ENCODE measurements around the gene PARVB. TPM values are rescaled to one million over a fixed set of nuclear protein-coding genes. Genes with fewer than 3 reads are reported as not detected.

The PARVB gene
- total RNA-seq, 4 donors from 2014 or later, result 27.7 to 88.5 (median 41.7) TPM

- intact Hi-C loops (cut with DNase I; ENCODE audit: low total_unique reads), result no loop called here
- TF ChIP-seq POLR2A (IDR thresholded peaks at IDR 0.05), result no peak
- H3K27me3 ChIP-seq, result no peaks in the 10 kb centered on the region
- H3K36me3 ChIP-seq, result no peaks in the 10 kb centered on the region
- peak overlapping the region in 1 of 2 donors; percentile 71 for H3K27ac ChIP-seq
- no peak for DNase-seq
- H3K4me3 ChIP-seq, result no peak overlapping the region
- H3K4me1 ChIP-seq, result peaks cover 0 to 7% of the 10 kb centered on the region in 2 donors
- no peaks in the 10 kb centered on the region for H3K9me3 ChIP-seq
Observed at GRCh38 chr22:44202261-44202789, 178.2 kb downstream of the PARVB start.

DNA sequence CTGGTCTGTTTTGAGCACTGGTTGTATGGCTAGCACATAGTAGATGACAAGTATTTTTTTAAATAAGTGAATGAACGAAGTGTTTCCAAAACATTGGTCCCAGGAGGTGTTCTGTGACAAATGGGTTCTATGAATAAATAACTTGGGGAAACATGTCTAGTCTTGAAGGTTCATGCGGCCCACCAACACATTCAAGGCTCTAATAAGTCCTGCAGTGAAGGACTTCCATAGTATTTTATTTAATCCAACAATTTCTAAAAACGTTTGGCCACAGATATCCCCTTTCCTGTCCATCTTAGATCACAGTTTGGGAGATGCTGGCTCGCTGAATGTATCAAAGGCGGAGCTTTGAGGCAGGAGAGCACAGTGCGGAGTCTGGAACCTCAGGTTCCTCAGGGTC lies 179.1 kb downstream of the PARVB start:
- DNase-seq, result no peak
- H3K4me1 ChIP-seq, result peaks cover 0 to 7% of the 10 kb centered on the region in 2 donors
- no peaks in the 10 kb centered on the region for H3K36me3 ChIP-seq
- TF ChIP-seq, protein P1, sequence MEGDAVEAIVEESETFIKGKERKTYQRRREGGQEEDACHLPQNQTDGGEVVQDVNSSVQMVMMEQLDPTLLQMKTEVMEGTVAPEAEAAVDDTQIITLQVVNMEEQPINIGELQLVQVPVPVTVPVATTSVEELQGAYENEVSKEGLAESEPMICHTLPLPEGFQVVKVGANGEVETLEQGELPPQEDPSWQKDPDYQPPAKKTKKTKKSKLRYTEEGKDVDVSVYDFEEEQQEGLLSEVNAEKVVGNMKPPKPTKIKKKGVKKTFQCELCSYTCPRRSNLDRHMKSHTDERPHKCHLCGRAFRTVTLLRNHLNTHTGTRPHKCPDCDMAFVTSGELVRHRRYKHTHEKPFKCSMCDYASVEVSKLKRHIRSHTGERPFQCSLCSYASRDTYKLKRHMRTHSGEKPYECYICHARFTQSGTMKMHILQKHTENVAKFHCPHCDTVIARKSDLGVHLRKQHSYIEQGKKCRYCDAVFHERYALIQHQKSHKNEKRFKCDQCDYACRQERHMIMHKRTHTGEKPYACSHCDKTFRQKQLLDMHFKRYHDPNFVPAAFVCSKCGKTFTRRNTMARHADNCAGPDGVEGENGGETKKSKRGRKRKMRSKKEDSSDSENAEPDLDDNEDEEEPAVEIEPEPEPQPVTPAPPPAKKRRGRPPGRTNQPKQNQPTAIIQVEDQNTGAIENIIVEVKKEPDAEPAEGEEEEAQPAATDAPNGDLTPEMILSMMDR (IDR thresholded peaks at IDR 0.05), result no peak
- TF ChIP-seq POLR2A (IDR thresholded peaks at IDR 0.05), result no peak
- peak overlapping the region in 1 of 2 donors; percentile 71 for H3K27ac ChIP-seq
- no peaks in the 10 kb centered on the region for H3K9me3 ChIP-seq
- H3K4me3 ChIP-seq, result no peak overlapping the region
- intact Hi-C loops (cut with DNase I; ENCODE audit: low total_unique reads), result no loop called here
- H3K27me3 ChIP-seq, result no peaks in the 10 kb centered on the region

DNA sequence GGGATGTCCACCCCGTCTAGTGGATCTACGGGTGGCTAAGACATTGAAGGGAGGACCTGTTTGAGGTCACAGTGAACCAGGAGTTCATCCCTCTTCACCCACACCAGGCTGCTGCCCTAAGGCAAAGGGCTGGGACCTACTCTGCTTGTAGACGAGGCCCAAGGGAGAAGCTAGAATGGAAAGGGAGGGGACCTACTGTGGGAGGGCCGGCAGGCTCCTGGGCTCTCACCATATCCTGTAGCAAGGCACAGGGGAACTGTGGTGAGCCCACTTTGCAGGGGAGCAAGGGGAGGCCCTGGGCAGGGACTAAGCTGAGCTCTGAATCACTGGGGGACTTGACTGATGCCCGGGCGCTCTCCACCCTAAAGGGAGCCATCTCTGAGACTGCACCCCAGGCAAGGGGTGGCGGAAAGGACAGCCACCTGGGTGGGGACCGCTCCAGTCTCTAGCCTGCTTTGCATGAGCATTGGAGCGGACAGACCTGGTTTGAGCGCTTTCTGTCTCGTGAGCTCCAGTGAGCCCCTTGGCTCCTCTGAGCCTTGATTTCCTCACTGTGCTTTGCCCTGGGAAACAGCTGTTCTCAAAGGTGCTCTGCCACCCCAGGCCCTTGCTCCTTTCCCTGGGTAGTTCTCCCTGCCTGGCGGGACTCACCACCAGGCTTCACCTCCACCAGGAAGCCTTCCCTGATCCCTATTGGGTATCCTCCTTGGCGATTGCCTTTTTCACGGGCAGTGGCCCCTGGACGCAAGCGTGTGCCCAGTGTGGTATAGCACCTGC lies 180.8 kb downstream of the PARVB start:
- Histone ChIP-seq H3K27ac (no peak overlapping the region), H3K9me3 (no peaks in the 10 kb centered on the region), H3K4me1 (peaks cover 0 to 7% of the 10 kb centered on the region in 2 donors), H3K36me3 (no peaks in the 10 kb centered on the region), H3K27me3 (no peaks in the 10 kb centered on the region), H3K4me3 (no peak overlapping the region)
- no peak for DNase-seq
- TF ChIP-seq, protein P1 (IDR thresholded peaks at IDR 0.05), result no peak
- no peak for TF ChIP-seq POLR2A (IDR thresholded peaks at IDR 0.05)
- intact Hi-C loops (cut with DNase I; ENCODE audit: low total_unique reads), result no loop called here

DNA sequence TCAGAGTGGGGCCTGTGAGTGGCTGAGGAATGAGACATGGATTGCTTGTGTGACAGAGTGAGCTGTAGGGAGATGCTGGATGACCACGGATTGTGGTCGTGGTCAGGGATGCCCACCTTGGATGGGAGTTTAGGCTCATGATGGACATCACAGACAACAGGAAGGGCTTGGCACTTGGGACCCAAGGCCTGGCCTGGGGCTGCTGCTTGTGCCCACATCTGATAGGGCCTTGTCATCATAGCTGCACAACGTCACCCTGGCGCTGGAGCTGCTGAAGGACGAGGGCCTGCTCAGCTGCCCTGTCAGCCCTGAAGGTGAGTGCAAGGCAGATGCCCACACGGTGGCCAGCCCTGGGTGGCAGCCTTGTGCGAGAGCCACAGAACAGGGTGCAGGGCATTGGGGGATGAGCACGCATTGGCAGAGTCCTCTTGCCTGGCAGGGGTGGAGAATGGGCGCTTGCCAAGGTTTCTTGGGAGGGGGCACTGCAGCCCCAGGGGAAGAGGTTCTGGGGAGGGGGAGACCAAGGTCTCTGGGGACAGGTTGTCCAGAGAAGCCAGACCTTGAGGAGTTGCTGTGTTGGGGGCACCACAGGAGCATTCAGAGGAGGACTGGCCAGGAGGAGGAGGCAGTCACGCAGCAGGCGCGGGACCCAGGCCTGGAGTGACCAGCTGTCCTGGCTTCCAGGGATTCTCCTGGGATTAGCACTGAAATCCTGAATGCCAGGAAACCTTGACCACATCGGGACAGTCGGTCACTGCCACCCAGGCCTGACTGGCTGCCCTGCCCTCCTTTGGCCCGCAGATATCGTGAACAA lies 181.6 kb downstream of the PARVB start:
- peaks cover 0 to 7% of the 10 kb centered on the region in 2 donors for H3K4me1 ChIP-seq
- no peak overlapping the region for H3K27ac ChIP-seq
- no peak for DNase-seq
- intact Hi-C loops (cut with DNase I; ENCODE audit: low total_unique reads), result no loop called here
- no peak overlapping the region for H3K4me3 ChIP-seq
- no peaks in the 10 kb centered on the region for H3K27me3 ChIP-seq
- TF ChIP-seq, protein P1 (IDR thresholded peaks at IDR 0.05), result no peak
- TF ChIP-seq POLR2A (IDR thresholded peaks at IDR 0.05), result no peak
- no peaks in the 10 kb centered on the region for H3K36me3 ChIP-seq
- no peaks in the 10 kb centered on the region for H3K9me3 ChIP-seq

DNA sequence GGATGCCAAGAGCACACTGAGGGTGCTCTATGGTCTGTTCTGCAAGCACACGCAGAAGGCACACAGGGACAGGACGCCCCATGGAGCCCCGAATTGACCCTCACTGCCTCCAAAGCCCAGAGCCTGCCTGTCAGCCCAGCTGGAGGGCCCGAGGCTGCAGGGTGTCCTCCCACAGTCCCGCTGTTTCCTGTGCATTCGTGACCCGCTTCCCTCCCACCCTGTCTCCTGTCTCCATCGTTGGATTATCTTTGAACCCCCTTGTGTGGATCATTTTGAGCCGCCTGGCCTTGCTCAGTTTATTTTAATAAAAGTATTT lies 182.2 kb downstream of the PARVB start:
- no peak for TF ChIP-seq POLR2A (IDR thresholded peaks at IDR 0.05)
- TF ChIP-seq, protein P1 (IDR thresholded peaks at IDR 0.05), result no peak
- Histone ChIP-seq H3K4me3 (no peak overlapping the region), H3K36me3 (no peaks in the 10 kb centered on the region), H3K27me3 (no peaks in the 10 kb centered on the region), H3K4me1 (peaks cover 0 to 7% of the 10 kb centered on the region in 2 donors), H3K27ac (no peak overlapping the region), H3K9me3 (no peaks in the 10 kb centered on the region)
- intact Hi-C loops (cut with DNase I; ENCODE audit: low total_unique reads), result no loop called here
- no peak for DNase-seq

All from uterus (tissue), 4 donors.